OCI-LY3 (cell line): ENCODE results near the gene RENBP.

ENCODE experiments used
- EZH2phosphoT487 ChIP-seq: fragments of 200-600 bp; shearing (Covaris generic); IDR thresholded peaks from 2 replicates; pipeline ENCODE4 v1.6.1; 2018; ENCODE audit warnings: antibody characterized with exemption, mixed run types, low read depth
- TF ChIP-seq, protein P1 (sequence below): fragments of 200-600, 300-600 bp; sonication (generic); IDR thresholded peaks from 2 replicates; pipeline ENCODE4 v1.5.1; 2014; ENCODE audit warnings: antibody characterized with exemption, low read length, low read depth

DNA sequence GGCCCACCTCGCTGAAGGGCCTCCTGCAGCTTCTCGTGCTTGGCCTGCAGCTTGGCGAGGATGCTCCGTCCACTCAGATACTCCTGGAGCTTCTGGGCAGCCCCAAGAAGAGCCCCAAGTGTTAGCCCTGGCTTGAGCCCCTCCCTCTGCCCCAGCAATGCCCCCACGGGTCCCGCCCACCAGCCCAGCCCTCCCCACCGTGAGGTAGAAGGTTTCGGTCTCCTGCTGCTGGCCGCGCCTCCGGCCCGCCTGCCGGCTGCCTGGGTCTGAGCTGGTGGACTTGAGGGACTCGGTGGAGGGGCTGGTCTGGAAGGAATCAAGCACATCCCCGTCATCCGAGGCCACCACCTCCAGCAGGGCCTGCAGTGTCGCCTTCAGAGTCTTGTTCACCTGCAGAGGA, 31.2 kb downstream of the RENBP start:
- TF ChIP-seq, protein P1, sequence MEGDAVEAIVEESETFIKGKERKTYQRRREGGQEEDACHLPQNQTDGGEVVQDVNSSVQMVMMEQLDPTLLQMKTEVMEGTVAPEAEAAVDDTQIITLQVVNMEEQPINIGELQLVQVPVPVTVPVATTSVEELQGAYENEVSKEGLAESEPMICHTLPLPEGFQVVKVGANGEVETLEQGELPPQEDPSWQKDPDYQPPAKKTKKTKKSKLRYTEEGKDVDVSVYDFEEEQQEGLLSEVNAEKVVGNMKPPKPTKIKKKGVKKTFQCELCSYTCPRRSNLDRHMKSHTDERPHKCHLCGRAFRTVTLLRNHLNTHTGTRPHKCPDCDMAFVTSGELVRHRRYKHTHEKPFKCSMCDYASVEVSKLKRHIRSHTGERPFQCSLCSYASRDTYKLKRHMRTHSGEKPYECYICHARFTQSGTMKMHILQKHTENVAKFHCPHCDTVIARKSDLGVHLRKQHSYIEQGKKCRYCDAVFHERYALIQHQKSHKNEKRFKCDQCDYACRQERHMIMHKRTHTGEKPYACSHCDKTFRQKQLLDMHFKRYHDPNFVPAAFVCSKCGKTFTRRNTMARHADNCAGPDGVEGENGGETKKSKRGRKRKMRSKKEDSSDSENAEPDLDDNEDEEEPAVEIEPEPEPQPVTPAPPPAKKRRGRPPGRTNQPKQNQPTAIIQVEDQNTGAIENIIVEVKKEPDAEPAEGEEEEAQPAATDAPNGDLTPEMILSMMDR: no peak
- TF ChIP-seq EZH2phosphoT487: no peak
